Stimulated activated CD4-positive, alpha-beta T cell treated with anti-CD3 and anti-CD28 coated beads, Interleukin-4, amount 100 ng/mL, for 24 hours (primary cell): Measurements from ENCODE around the gene IFIT1.
"Not testable (repeated sequence)": the region's sequence is repeated elsewhere in the genome, so short reads cannot be mapped to it uniquely, and the experiment has no call there.

Source experiments
- DNase-seq: peaks from one replicate; pipeline ENCODE4 v3.0.0-alpha.2; 2020

IFIT1 gene

GRCh38 chr10:89368129-89368528, 24.3 kb upstream of the IFIT1 start:
- DNase-seq: no peak

DNA sequence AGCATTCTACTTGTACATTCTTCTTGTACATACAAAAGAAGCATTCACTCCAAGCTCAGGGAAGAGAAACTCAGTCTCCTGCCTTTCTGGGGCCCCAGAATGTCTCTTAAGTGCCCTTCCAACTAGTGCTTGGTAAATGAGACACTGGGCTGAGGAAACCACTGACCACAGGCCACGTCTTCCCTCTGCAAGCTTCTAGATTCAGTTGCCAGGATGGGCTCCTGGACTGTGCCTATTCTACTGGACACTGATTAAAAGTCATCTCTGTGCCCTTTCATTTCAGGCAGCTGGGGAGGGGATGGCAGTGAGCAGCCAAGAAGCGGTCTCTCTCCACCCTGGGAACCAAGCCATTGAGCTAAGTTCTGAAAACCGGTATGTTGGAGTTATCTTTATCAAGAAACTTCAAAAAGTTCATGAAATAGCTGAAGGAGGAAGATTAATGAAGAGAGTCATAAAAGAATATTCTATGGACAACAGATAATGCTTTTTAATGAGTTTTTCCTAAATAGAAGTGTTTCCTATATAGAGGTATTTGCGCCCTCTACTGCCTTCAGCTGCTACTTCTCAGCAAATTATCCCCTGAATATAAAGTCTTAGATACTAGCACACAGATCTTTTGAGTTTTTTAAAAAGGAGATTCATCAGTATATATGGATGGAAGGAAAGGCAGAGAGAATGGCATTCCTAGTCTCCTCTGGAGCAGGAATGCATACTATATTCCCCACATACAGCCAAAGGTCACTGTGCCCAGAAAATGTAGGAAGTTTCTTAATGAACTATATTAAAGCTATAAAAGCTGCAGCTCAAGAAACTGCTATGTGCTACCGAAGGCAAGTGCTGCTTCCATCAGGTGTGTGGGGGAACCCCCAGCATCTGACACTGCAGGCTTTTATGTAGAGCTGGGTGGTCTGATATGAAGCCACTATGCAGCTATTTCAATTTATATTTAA, 23.0 kb upstream of the IFIT1 start:
- DNase-seq: peak; percentile 20

DNA sequence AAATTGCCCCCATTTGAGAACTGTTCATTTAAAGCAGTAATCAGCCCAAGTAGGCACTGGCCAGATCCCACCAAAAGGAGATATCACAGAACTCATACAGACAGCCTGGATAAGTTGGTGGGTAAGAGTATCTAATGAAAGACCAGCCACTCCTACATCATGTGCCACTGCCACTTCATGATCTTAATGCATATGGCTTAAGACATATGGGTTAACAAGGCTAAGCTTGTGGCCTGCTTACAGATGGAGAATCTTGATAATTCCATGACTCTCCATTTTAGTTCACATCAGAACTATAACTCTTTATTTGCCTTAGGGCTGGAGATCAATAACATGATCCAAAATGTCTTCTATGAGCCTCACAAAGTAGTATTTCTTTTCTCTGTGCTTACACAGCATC, 21.3 kb upstream of the IFIT1 start:
- no peak for DNase-seq

DNA sequence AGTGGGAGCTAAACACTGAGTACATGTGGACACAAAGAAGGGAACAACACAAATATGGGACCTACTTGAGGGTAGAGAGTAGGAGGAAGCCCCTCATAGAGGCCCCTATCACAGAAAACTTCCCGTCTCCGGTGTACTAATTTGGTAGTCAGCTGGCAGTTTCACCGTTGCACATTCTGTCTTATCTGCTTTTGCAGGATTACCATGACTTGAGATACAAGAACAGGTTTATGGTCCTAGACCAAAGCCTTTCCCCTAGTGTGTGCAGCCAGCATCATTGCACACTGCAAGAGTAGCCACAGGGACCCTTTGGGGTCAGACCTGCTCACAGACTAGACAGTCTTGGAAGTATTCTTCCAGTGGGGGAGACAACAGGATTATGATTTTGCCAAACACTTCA, 20.4 kb upstream of the IFIT1 start:
- no peak for DNase-seq

DNA sequence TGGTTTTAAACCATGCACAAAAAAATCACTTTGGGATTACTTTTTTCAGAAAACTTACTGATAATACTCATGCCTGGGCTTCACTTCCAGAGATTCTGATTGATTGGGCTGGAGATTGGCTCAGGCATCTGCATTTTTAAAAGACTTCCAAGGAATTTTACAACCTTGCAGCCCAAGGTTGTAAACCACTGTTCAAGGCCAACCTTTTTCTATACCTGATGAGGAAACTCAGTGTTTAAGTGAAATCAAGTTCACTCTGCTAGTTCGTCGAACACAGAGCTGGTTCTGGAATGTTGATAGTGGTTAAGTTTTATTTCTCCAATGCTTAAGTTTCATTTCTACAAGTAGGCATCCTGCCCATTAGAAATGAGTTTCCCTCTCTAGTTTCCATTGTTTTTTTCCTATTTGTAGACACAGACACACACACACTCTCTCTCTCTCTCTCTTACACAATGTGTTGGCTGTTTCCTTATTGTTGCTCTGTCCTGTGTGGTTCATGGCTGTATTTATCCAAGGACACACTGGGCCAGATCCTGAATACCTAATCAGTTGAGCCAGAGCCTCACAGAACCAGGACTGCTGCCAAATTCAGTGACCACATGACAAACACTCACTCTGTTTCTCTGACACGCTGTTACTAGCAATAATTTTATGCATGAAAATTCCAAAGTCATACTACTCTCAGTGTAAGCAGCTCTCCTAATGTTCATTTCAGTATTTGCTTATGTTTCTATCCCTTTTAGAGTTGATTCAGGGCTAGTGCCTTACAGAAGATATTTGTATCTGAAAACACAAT, 18.3 kb upstream of the IFIT1 start:
- DNase-seq: no peak

DNA sequence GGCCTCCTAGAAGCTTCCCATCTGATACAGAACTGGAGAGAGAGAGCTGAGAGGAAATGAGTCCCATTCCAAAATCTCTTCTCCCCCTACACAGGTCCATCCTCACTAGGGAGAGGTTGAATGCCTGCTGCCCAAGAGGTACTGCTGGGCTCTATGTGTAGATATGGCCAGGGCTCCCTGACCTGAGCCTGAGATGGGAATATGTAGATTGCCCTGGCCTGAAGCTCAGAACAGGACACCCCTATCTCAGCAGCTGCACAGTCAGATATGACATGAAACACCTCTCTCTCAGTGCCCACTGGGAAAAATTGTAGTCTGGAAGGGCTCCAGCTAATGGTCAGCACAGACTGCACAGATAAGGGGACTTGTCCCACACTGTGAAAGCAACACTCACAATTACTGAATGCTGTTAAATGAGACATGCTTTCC, 17.7 kb upstream of the IFIT1 start:
- no peak for DNase-seq

GRCh38 chr10:89377705-89378637, 14.5 kb upstream of the IFIT1 start, which contains the start of gene IFIT1B:
Gene IFIT1B, plus strand, starts transcription at chr10:89378056. Its CDS starts 80 bp downstream, at chr10:89378136.
- no peak for DNase-seq

DNA sequence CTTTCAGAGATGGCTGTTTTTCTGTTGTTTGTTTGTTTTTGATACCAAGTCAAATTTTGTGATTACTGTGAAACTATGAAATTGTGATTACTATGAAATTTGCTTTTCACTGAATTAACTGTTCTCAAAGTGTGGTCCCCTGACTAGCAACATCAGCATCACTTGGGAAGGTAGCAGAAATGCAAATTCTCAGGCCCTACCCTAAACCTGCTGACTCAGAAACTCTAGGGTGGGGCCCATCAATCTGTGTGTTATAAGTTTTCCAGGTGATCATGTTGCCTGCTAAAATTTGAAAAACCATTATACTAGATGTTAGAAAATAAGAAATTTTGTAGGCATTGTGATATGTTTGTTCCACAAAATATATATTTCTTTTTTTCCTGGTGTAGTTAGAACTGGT, 13.3 kb upstream of the IFIT1 start:
- DNase-seq: no peak

- DNase-seq: no peak
These were observed 9.7 kb upstream of the IFIT1 start for GRCh38 chr10:89382757-89383156.

- no peak for DNase-seq
These were observed 7.7 kb upstream of the IFIT1 start for GRCh38 chr10:89384474-89385340.

GRCh38 chr10:89388806-89389205, 3.6 kb upstream of the IFIT1 start:
- no peak for DNase-seq

DNA sequence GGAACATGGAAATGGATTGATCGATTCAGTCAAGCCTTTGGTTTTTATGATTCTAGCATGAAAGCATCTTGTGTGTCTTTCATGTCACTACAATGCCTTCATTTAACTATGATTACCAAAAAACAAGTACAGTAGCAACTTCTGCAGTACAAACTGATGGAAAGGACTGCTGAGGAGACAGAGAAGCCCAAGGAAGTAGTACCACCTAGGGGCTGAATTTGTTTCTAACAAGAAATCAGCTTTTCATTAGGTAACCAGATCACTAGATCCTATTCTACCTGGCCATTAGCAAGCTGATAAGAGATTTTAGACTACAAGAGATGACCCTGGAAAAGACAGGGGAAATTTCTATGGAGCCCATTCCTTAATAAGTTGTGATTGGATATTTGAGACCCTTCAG, 3.2 kb upstream of the IFIT1 start:
- DNase-seq: no peak

DNA sequence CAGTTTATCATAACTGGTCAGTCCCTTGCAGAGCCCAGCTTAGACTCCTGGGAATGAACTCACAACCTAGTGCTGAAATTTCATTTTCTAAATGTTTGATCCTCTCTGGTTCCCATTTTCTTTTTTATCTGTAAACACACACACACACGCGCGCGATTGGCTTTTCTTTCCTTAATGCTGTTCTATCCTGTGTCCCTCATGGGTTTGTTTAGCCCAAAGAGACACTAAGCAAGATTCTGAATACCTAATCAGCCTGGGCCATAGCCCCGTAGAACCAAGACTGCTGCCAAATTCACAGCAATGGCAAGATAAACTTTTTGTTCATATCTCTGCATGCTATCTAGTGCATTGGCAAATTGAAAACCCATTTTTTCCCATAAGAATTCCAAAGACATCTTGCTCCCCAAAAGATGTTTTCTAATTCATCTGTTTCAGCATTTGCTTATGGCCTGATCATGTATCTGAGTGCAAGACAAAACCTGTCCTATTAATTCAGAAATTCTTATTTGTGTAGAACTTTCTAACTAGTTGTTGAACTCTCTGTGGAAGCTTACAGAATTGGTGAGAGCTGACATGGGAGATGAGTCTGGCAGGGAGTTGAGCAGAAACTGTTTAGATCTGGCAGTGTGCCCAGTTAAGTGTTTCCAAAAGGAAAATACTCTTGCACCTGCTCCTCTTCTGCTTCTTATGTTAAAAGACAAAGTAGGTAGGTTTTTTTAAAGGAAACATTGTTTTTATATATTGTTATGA, 1.8 kb upstream of the IFIT1 start:
- no peak for DNase-seq

DNA sequence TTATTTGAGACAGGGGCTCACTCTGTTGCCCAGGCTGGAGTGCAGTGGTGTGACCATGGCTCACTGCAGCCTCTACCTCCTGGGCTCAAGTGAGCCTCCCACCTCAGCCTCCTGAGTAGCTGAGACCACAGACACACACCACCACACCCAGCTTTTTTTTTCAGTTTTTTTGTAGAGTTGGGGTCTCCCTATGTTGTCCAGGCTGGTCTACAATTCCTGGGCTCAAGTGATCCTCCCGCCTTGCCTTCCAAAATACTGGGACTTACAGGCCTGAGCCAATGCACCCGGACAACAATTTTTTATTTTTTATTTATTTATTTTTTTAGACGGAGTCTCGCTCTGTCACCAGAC, 1.2 kb upstream of the IFIT1 start:
- DNase-seq: not testable (repeated sequence)

- DNase-seq: no peak
These were observed 551 bp downstream of the IFIT1 start for GRCh38 chr10:89392974-89393373.

GRCh38 chr10:89393898-89394297, 1.5 kb downstream of the IFIT1 start:
- no peak for DNase-seq

DNA sequence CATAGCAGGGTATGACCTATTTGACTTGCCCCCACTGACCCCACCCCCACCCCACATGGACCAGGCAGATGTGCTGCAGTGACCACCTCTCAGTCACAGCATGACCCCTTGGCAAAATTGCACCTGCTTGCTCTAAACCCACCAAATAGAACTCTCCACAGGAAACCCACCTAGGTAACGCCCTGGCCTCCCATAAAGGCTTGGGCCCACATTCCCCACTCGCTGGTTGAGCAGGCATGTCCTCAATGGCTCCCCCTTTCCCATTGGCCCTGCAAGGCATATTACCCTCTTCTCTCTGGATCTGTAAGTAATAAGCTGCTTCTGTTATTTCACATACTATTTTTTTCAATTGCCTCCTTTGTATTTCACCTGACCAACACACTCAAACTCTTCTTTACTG, 2.7 kb downstream of the IFIT1 start:
- DNase-seq: no peak

DNA sequence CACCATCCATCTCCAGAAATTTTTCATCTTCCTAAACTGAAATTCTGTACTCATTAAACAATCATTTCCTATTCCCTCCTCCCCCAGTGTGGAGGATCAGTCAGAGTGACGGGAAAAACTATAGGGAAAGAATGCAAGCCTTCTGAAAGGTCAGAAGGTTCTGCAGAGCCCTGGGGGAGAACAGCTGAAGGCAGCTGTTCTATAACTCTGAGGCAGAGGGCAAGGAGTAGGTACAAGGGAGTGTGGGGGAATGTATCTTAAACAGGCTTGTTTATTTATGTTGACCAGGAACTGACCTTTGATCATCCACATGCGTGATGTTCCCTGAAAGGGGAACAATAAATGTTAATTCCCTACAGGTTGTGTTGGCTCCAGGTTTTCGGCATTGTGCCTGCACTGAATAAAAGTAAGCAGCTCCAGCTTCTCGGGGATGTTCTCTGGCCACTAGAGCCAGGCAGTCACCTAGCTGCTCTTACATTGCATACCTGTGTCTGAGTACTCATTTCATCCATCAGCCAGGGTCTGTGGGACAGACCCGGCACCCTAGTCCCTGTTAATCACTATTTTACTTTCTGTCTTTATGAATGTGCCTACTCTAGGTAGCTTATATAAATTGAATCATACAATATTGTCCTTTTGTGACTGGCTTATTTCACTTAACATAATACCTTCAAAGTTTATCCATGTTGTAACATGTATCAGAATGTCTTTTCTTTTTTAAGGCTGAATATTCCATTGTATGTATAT, 5.8 kb downstream of the IFIT1 start:
- DNase-seq: no peak

DNA sequence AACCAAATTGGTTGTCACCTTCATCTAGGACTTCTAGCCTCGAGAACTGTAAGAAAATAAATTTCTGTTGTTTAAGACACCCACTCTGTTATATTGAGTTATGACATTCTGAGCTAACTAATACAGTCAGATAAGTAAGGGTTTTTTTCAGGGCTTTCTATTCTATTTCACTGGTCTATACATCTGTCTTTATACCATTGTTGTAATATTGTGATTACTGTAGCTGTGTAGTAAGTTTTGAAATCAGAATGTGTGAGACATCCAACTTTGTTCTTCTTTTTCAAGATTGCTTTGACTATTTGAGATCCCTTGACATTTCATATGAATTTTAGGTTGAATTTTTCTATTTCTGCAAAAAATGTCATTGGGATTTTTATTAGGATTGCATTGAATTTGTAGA, 7.5 kb downstream of the IFIT1 start:
- no peak for DNase-seq

- DNase-seq: no peak
These were observed 10.6 kb downstream of the IFIT1 start for GRCh38 chr10:89403043-89403442.
